K562 (cell line): Measurements from ENCODE around the gene ABHD12. TPM values are rescaled to one million over a fixed set of nuclear protein-coding genes. Genes with fewer than 3 reads are reported as not detected.

Experiments used
- ARHGAP35 ChIP-seq: fragments of 450-650 bp; IDR thresholded peaks from 2 replicates; pipeline ENCODE4 v1.6.1; 2018; ENCODE audit not compliant: partially characterized antibody
- ATF7 ChIP-seq: fragments of 450-650 bp; IDR thresholded peaks from 2 replicates; pipeline ENCODE4 v1.7.1; 2014; ENCODE audit warnings: mild to moderate bottlenecking, moderate library complexity
- E2F3 ChIP-seq: fragments of 250-450 bp; sonication (Bioruptor Pico); IDR thresholded peaks from 2 replicates; pipeline ENCODE4 v1.4.0; 2020; ENCODE audit warnings: mild to moderate bottlenecking
- ETS2 ChIP-seq: IDR thresholded peaks from 2 replicates; pipeline ENCODE4 v1.6.1; 2016; ENCODE audit warnings: borderline replicate concordance, missing genetic modification characterization, mild to moderate bottlenecking, moderate library complexity, missing compliant biosample characterization; ENCODE audit not compliant: poor library complexity, severe bottlenecking
- NCOA4 ChIP-seq: fragments of 450-650 bp; IDR thresholded peaks from 2 replicates; pipeline ENCODE4 v1.6.1; 2018; ENCODE audit warnings: mild to moderate bottlenecking; ENCODE audit not compliant: partially characterized antibody
- SRF ChIP-seq, 2 experiments: fragments of 250-450, 450-650 bp in 1 of 2; sonication (Bioruptor Pico) in 1 of 2; sonication (generic) in 1 of 2; formaldehyde crosslinking; IDR thresholded peaks; 2 replicates each; pipeline versions ENCODE4 v1.5.0 to v1.5.1; 2020 to 2022; ENCODE audit warnings: mild to moderate bottlenecking in 1 of 2, missing genetic modification reagents in 1 of 2
- TFE3 ChIP-seq: fragments of 450-650 bp; formaldehyde crosslinking; IDR thresholded peaks from 2 replicates; pipeline ENCODE4 v1.4.0; 2020; ENCODE audit warnings: mild to moderate bottlenecking, mixed read lengths
- polyA plus RNA-seq, 8 experiments: library from polyadenylated mRNA; depleted of rRNA in 4 of 8; stranded (reverse) in 5 of 8; unstranded in 3 of 8; fragments of >200 nt; fragmentation: Nextera tagmentation in 2 of 8; fragmentation: Illumina TruSeq in 1 of 8; extraction: Ambion mirVana in 2 of 8; extraction: Trizol in 1 of 8; gene quantifications; 2 replicates each; pipeline versions ENCODE4 v1.2.1 to v1.2.3, GENCODE V29; 2011 to 2014; ENCODE audit warnings: inconsistent platforms in 1 of 8, missing spikeins in 1 of 8
- total RNA-seq, 7 experiments: library from RNA; depleted of rRNA in 6 of 7; stranded (reverse); fragments of >200 nt in 6 of 7; fragmentation: Illumina TruSeq in 2 of 7; extraction: Trizol in 2 of 7; gene quantifications; 2 replicates each; pipeline versions ENCODE4 v1.2.1 to v1.2.3, GENCODE V29; 2011 to 2021; ENCODE audit warnings: low replicate concordance in 1 of 7
- TF ChIP-seq, protein P1 (sequence below): fragments of 250-450 bp; sonication (Bioruptor Pico); IDR thresholded peaks from 2 replicates; pipeline ENCODE4 v1.8.0; 2022; ENCODE audit warnings: inconsistent platforms, mild to moderate bottlenecking, moderate library complexity, borderline replicate concordance

ABHD12 gene
- total and polyA plus RNA-seq, 9 of the 15 experiments (the other 6 are each of a cell fraction or from before 2014, with no cell fraction given) = 0.65 to 15.6 (median 9.1) TPM

DNA sequence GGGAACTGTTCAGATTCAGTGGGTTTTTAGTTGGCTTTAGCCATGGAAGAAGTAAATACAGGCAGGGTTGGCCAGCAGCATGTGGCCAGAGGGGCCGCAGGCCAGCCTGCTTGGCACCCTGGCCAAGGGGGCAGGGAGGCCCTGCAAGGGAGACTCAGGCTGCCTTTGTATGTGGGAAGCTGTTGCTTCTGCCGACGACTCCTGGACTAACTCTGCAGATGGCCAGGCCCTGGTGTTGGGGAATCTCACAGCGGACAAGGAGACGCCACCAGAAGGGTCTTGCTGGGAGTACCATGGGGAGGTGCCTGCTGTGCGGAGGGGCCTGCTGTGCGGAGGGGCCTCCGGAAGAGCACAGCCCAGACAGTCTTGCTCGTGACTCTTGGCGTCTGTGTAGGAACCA is 117.6 kb downstream of the ABHD12 start (continued):
- no peak for TF ChIP-seq SRF (CRISPR knock-in tag; IDR thresholded peaks at IDR 0.05)
- TF ChIP-seq, protein P1, sequence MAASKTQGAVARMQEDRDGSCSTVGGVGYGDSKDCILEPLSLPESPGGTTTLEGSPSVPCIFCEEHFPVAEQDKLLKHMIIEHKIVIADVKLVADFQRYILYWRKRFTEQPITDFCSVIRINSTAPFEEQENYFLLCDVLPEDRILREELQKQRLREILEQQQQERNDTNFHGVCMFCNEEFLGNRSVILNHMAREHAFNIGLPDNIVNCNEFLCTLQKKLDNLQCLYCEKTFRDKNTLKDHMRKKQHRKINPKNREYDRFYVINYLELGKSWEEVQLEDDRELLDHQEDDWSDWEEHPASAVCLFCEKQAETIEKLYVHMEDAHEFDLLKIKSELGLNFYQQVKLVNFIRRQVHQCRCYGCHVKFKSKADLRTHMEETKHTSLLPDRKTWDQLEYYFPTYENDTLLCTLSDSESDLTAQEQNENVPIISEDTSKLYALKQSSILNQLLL (CRISPR knock-in tag) = no peak
- no peak for TF ChIP-seq ARHGAP35
- TF ChIP-seq NCOA4 = no peak
- no peak for TF ChIP-seq TFE3 (CRISPR knock-in tag)
- TF ChIP-seq ATF7 = no peak
- TF ChIP-seq E2F3 (CRISPR knock-in tag) = no peak
- no peak for TF ChIP-seq ETS2 (tag)
